ENCODE measurements around the gene CD22.

DNA sequence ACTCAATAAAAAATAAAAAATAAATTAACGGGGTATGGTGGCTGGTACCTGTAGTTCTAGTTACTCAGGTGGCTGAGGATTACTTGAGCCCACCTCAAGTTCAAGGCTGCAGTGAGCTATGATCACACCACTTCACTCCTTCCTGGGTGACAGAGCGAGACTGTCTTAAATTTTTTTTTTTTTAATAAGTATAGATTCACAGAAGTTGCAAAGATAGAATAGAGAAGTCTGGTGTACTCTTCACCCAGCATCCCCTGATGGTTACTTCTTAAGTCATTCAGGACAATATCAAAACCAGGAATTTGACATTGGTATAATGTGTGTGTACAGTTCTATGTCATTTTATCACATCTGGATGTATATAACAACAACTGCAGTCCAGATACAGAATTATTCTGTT lies 7.7 kb upstream of the CD22 start:
- TF ChIP-seq, protein P1, sequence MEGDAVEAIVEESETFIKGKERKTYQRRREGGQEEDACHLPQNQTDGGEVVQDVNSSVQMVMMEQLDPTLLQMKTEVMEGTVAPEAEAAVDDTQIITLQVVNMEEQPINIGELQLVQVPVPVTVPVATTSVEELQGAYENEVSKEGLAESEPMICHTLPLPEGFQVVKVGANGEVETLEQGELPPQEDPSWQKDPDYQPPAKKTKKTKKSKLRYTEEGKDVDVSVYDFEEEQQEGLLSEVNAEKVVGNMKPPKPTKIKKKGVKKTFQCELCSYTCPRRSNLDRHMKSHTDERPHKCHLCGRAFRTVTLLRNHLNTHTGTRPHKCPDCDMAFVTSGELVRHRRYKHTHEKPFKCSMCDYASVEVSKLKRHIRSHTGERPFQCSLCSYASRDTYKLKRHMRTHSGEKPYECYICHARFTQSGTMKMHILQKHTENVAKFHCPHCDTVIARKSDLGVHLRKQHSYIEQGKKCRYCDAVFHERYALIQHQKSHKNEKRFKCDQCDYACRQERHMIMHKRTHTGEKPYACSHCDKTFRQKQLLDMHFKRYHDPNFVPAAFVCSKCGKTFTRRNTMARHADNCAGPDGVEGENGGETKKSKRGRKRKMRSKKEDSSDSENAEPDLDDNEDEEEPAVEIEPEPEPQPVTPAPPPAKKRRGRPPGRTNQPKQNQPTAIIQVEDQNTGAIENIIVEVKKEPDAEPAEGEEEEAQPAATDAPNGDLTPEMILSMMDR (conservative IDR thresholded peaks at IDR 0.05) = no peak
- no peak for TF ChIP-seq ZFX (IDR thresholded peaks at IDR 0.05)

Data from C4-2B (cell line).